ENCODE measurements around the gene MCRIP1.

- TF ChIP-seq POLR2A (IDR thresholded peaks at IDR 0.05) (no peak), CTCF (IDR thresholded peaks at IDR 0.05) (no peak), POLR2AphosphoS5 (IDR thresholded peaks at IDR 0.05) (no peak)
These were observed 26.1 kb upstream of the MCRIP1 start for GRCh38 chr17:81858967-81859905.
